Measurements from ENCODE around the gene SMIM30. TPM values are rescaled to one million over a fixed set of nuclear protein-coding genes. Genes with fewer than 3 reads are reported as not detected.
A peak's percentile ranks its signal among the peaks of the same experiment; 100 is the strongest.
"Not testable (repeated sequence)": the region's sequence is repeated elsewhere in the genome, so short reads cannot be mapped to it uniquely, and the experiment has no call there.

Gene SMIM30, protein sequence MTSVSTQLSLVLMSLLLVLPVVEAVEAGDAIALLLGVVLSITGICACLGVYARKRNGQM
- 33.6 to 48.5 TPM (median 37.0 TPM) in 3 replicates for total RNA-seq
- long read RNA-seq, transcript SMIM30-201 (3 exons, 1,070 nt), result major isoform, 19 of 22 reads
- long read RNA-seq, partial matches to known transcripts, result 0 of 22 reads
- long read RNA-seq, other reads (novel, unspliced or antisense), result 0 of 22 reads

DNA sequence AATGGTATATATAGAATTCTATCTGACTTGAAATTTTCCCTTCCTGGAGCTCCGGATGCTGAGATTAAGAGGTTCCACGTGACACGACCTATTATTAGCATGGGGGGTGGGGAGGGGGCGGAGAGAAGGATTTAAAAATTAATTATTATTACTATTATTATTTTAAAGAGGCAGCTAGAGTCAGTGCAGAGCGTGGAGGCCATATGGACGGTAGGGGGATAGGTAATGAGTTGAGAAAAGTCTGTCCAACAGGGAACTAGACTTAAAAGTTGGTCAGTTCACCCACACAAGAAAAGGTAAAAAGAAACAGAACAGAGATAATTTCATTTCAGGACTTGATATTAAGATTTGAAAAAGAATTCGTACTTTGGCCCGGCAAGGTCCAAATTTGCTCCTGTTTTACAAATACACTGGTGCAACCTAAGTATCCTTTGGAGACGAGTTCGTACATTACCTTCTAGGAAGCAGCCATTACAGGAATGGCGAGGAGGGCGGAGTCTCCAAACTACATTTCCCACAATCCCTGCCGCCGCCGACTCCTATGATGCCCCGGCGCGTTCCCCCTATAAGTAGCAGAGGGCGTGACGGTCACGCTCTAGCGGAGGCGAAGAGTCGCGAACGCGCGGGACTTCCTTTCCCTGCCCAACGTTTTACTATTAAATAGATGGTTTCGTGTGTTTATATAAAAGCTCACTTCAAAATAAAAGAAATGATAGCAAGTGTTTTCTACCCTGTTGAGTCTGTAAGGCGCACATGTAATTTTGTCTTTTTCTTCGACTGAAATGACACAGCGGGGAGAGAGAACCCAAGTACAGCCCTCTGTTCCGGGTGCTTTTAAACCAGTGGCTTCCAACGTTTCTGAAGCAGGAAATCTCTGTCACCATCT lies at the start of gene SMIM30:
SMIM30 (minus strand) TSS at position 481 of the 886 bp plus-strand sequence. CDS start 976 bp downstream, outside the sequence.
- H3K27ac Mint-ChIP-seq (ENCODE audit: unreplicated experiment), result peak within 1 kb of the TSS; percentile 90
- TF ChIP-seq, protein P1, sequence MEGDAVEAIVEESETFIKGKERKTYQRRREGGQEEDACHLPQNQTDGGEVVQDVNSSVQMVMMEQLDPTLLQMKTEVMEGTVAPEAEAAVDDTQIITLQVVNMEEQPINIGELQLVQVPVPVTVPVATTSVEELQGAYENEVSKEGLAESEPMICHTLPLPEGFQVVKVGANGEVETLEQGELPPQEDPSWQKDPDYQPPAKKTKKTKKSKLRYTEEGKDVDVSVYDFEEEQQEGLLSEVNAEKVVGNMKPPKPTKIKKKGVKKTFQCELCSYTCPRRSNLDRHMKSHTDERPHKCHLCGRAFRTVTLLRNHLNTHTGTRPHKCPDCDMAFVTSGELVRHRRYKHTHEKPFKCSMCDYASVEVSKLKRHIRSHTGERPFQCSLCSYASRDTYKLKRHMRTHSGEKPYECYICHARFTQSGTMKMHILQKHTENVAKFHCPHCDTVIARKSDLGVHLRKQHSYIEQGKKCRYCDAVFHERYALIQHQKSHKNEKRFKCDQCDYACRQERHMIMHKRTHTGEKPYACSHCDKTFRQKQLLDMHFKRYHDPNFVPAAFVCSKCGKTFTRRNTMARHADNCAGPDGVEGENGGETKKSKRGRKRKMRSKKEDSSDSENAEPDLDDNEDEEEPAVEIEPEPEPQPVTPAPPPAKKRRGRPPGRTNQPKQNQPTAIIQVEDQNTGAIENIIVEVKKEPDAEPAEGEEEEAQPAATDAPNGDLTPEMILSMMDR (IDR thresholded peaks at IDR 0.05), result no peak
- H3K27me3 Mint-ChIP-seq (ENCODE audit: low read depth), result peaks cover 4% of the 10 kb centered on the region
- peaks cover 6% of the 10 kb centered on the region for H3K36me3 Mint-ChIP-seq (ENCODE audit: low read depth)
- DNase-seq (ENCODE audit: low spot score), result peak; percentile 96
- H3K4me1 Mint-ChIP-seq (ENCODE audit: low read depth), result peaks cover 24% of the 10 kb centered on the region
- no peaks in the 10 kb centered on the region for H3K9me3 Mint-ChIP-seq (ENCODE audit: low read depth)
- H3K4me3 Mint-ChIP-seq (ENCODE audit: unreplicated experiment), result peak within 1 kb of the TSS; percentile 86

DNA sequence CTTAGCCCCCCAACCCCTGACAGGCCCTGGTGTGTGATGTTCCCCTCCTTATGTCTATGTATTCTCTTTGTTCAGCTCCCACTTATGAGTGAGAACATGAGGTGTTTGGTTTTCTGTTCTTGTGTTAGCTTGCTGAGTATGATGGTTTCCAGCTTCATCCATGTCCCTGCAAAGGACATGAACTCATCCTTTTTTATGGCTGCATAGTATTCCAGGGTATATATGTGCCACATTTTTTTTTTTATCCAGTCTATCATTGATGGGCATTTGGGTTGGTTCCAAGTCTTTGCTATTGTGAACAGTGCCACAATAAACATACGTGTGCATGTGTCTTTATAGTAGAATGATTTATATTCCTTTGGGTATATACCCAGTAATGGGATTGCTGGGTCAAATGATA lies 47.8 kb upstream of the SMIM30 start:
- H3K9me3 Mint-ChIP-seq (ENCODE audit: low read depth); H3K27ac Mint-ChIP-seq (ENCODE audit: unreplicated experiment); H3K4me3 Mint-ChIP-seq (ENCODE audit: unreplicated experiment); DNase-seq (ENCODE audit: low spot score); H3K36me3 Mint-ChIP-seq (ENCODE audit: low read depth); H3K4me1 Mint-ChIP-seq (ENCODE audit: low read depth): not testable (repeated sequence)
- H3K27me3 Mint-ChIP-seq (ENCODE audit: low read depth), result peaks cover 15% of the 10 kb centered on the region

DNA sequence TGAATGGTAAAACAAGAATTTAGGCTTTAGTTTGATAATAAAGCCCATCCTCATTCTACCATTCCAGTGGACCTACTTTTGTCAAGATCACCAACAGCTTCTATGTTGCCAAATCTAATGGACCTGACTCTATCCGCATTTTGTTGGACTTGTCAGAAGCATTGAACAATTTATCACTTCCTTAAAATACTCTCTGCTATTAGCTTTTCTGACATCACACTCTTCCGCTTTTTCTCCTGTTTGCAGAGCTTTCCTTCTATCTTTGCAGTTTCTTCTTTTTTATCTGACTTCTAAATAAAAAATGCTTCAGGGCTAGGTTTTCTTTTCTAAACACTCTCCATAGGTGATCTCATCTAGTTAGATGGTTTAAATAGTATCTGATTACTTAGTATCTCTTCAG lies 42.7 kb upstream of the SMIM30 start:
- Mint-ChIP-seq H3K4me1 (ENCODE audit: low read depth) (no peaks in the 10 kb centered on the region), H3K9me3 (ENCODE audit: low read depth) (no peaks in the 10 kb centered on the region), H3K27me3 (ENCODE audit: low read depth) (peaks cover 20% of the 10 kb centered on the region), H3K36me3 (ENCODE audit: low read depth) (no peaks in the 10 kb centered on the region), H3K27ac (ENCODE audit: unreplicated experiment) (no peak overlapping the region), H3K4me3 (ENCODE audit: unreplicated experiment) (no peak overlapping the region)
- TF ChIP-seq, protein P1 (IDR thresholded peaks at IDR 0.05), result no peak
- DNase-seq (ENCODE audit: low spot score), result no peak

DNA sequence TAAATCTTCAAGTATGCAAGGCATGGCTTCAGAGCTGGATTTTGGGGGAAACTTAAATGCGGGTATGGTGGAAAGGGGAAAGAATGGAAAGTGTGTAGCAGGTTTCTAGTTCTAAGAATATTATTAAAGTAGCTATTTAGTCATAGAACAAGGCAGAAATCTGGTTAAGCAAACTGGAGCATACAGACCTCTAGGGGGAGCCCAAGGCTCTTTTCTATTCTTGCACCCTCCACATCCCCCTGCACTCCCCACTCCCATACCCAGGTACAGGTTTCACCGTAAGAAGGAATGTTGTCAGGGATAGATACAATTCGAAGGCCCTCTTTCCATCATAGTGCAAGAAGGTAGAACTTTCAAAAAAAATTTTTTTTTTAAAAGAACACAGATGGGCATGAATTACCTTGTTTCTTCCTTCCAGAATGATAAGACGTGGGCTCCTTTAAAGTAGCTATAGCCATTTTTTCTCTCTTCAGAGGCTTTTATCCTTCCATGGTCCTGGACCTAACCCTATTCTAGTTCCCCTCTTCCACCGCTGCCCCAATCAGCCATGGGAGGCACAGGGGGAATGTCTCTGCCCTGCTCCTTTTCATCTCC lies 41.5 kb upstream of the SMIM30 start:
- H3K9me3 Mint-ChIP-seq (ENCODE audit: low read depth), result no peaks in the 10 kb centered on the region
- H3K4me1 Mint-ChIP-seq (ENCODE audit: low read depth), result no peaks in the 10 kb centered on the region
- no peak overlapping the region for H3K4me3 Mint-ChIP-seq (ENCODE audit: unreplicated experiment)
- DNase-seq (ENCODE audit: low spot score), result no peak
- no peak overlapping the region for H3K27ac Mint-ChIP-seq (ENCODE audit: unreplicated experiment)
- peaks cover 29% of the 10 kb centered on the region for H3K27me3 Mint-ChIP-seq (ENCODE audit: low read depth)
- no peaks in the 10 kb centered on the region for H3K36me3 Mint-ChIP-seq (ENCODE audit: low read depth)
- TF ChIP-seq, protein P1 (IDR thresholded peaks at IDR 0.05), result peak; percentile 88

DNA sequence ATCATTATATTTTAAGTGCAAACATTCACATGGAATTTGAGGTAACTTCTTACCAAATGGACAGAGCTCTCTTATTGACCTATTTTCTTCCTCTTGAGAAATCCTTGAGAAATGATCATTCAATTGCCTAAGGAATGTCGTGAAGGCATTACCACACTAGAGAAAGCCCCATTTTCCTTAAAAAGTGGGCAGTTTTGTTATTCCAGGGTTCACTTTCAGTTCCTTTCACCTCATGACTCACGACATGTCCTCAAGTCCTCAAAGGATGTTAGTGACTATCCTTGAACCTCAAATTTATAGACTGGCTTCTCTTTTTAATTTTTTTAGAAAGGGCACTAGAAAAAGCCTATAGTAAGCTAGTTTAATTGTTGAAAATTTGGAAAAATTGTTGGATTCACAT lies 40.4 kb upstream of the SMIM30 start:
- TF ChIP-seq, protein P1 (IDR thresholded peaks at IDR 0.05), result no peak
- no peaks in the 10 kb centered on the region for H3K36me3 Mint-ChIP-seq (ENCODE audit: low read depth)
- H3K4me1 Mint-ChIP-seq (ENCODE audit: low read depth), result no peaks in the 10 kb centered on the region
- no peak overlapping the region for H3K27ac Mint-ChIP-seq (ENCODE audit: unreplicated experiment)
- H3K9me3 Mint-ChIP-seq (ENCODE audit: low read depth), result no peaks in the 10 kb centered on the region
- DNase-seq (ENCODE audit: low spot score), result no peak
- peaks cover 38% of the 10 kb centered on the region for H3K27me3 Mint-ChIP-seq (ENCODE audit: low read depth)
- H3K4me3 Mint-ChIP-seq (ENCODE audit: unreplicated experiment), result no peak overlapping the region
